ENCODE data around the gene HELZ.

GRCh38 chr17:67160791-67161190 is 84.2 kb downstream of the HELZ start:
- TF ChIP-seq YY1 (IDR thresholded peaks at IDR 0.05; ENCODE audit: insufficient read depth, insufficient read length) (no peak), ZNF274 (IDR thresholded peaks at IDR 0.05; ENCODE audit: low read depth, low read length) (no peak), SUZ12 (IDR thresholded peaks at IDR 0.05; ENCODE audit: extremely low read depth, insufficient read depth, insufficient read length) (no peak)

Measured in NT2/D1 (cell line).